Endothelial cell of umbilical vein (primary cell): ENCODE results near the gene SHCBP1L.

Source experiments
- EZH2 ChIP-seq: IDR thresholded peaks from 2 replicates; pipeline ENCODE4 v1.6.1; 2012; ENCODE audit warnings: borderline replicate concordance, low read depth, mild to moderate bottlenecking, moderate library complexity, low read length, inconsistent platforms; ENCODE audit not compliant: severe bottlenecking
- FOS ChIP-seq: IDR thresholded peaks from 2 replicates; pipeline ENCODE4 v1.6.1; 2011; ENCODE audit warnings: mild to moderate bottlenecking, low read length, moderate library complexity, borderline replicate concordance; ENCODE audit not compliant: insufficient read depth
- MAX ChIP-seq: IDR thresholded peaks from 2 replicates; pipeline ENCODE4 v1.6.1; 2011; ENCODE audit not compliant: insufficient read depth, insufficient read length
- MYC ChIP-seq: IDR thresholded peaks from one replicate; pipeline ENCODE4 v1.6.1; 2011; ENCODE audit warnings: mild to moderate bottlenecking, low read depth, low read length
- POLR2A ChIP-seq: IDR thresholded peaks from 2 replicates; pipeline ENCODE4 v1.6.1; 2012; ENCODE audit warnings: low read depth, mild to moderate bottlenecking, control low read depth, low read length
- POLR2AphosphoS5 ChIP-seq: IDR thresholded peaks from 2 replicates; pipeline ENCODE4 v1.6.1; 2012; ENCODE audit warnings: low read depth, mild to moderate bottlenecking, control low read depth, low read length, moderate library complexity; ENCODE audit not compliant: insufficient read depth
- TF ChIP-seq, protein P1 (sequence below), 2 donors: IDR thresholded peaks; 1 replicate in 1 of 2; 2 replicates in 1 of 2; pipeline ENCODE4 v1.5.1; 2011; ENCODE audit warnings: low read length in 2 of 2, mild to moderate bottlenecking in 2 of 2, moderate library complexity in 2 of 2, control low read depth in 1 of 2, inconsistent platforms in 1 of 2, low read depth in 1 of 2; ENCODE audit not compliant: insufficient read depth in 1 of 2; ENCODE audit errors: extremely low read depth in 1 of 2

GRCh38 chr1:182884872-182885271 lies 68.1 kb downstream of the SHCBP1L start:
- TF ChIP-seq, protein P1, sequence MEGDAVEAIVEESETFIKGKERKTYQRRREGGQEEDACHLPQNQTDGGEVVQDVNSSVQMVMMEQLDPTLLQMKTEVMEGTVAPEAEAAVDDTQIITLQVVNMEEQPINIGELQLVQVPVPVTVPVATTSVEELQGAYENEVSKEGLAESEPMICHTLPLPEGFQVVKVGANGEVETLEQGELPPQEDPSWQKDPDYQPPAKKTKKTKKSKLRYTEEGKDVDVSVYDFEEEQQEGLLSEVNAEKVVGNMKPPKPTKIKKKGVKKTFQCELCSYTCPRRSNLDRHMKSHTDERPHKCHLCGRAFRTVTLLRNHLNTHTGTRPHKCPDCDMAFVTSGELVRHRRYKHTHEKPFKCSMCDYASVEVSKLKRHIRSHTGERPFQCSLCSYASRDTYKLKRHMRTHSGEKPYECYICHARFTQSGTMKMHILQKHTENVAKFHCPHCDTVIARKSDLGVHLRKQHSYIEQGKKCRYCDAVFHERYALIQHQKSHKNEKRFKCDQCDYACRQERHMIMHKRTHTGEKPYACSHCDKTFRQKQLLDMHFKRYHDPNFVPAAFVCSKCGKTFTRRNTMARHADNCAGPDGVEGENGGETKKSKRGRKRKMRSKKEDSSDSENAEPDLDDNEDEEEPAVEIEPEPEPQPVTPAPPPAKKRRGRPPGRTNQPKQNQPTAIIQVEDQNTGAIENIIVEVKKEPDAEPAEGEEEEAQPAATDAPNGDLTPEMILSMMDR (IDR thresholded peaks at IDR 0.05; ENCODE audit: extremely low read depth in 1 of 2, insufficient read depth in 1 of 2, low read depth in 1 of 2, low read length in 2 of 2) = no peak
- TF ChIP-seq POLR2AphosphoS5 (no peak), EZH2 (no peak), POLR2A (no peak), FOS (no peak), MAX (no peak), MYC (no peak)
